GM19351 (cell line): Measurements from ENCODE around the gene GNAT1.
"Not testable (repeated sequence)": the region's sequence is repeated elsewhere in the genome, so short reads cannot be mapped to it uniquely, and the experiment has no call there.

Source experiments
- ATAC-seq: cut with Tn5 transposase; IDR thresholded peaks from one replicate; pipeline ENCODE4 v1.9.1; 2021; ENCODE audit warnings: mild to moderate bottlenecking, moderate library complexity; ENCODE audit not compliant: unreplicated experiment

Gene GNAT1

GRCh38 chr3:50237754-50238548 lies 46.5 kb downstream of the GNAT1 start:
- ATAC-seq: peak; percentile 33

- ATAC-seq: no peak
These were observed 47.2 kb downstream of the GNAT1 start for GRCh38 chr3:50238549-50239026.

GRCh38 chr3:50239649-50240048 lies 48.2 kb downstream of the GNAT1 start:
- ATAC-seq: no peak

- no peak for ATAC-seq
These were observed 49.8 kb downstream of the GNAT1 start for GRCh38 chr3:50241163-50241562.

GRCh38 chr3:50241713-50242380 lies 50.4 kb downstream of the GNAT1 start:
- no peak for ATAC-seq

GRCh38 chr3:50242381-50242770 lies 51.0 kb downstream of the GNAT1 start:
- no peak for ATAC-seq

GRCh38 chr3:50242851-50243542 lies 51.6 kb downstream of the GNAT1 start:
- no peak for ATAC-seq

GRCh38 chr3:50243543-50243895 lies 52.1 kb downstream of the GNAT1 start:
- no peak for ATAC-seq

- not testable (repeated sequence) for ATAC-seq
These were observed 53.4 kb downstream of the GNAT1 start for GRCh38 chr3:50244813-50245212.

GRCh38 chr3:50245251-50245745 lies 53.9 kb downstream of the GNAT1 start:
- ATAC-seq: no peak

- peak; percentile 74 for ATAC-seq
These were observed 54.6 kb downstream of the GNAT1 start for GRCh38 chr3:50245831-50246516.

- peak; percentile 78 for ATAC-seq
These were observed 55.1 kb downstream of the GNAT1 start for GRCh38 chr3:50246517-50246954.
